GM12878 (cell line): Measurements from ENCODE around the gene SNRPB2. TPM values are rescaled to one million over a fixed set of nuclear protein-coding genes. Genes with fewer than 3 reads are reported as not detected.

Experiments
- ATAC-seq: fragments of 200-7000 bp; cut with Tn5 transposase; 3 replicates; pipeline ENCODE4 v1.9.1; 2020; ENCODE audit warnings: mild to moderate bottlenecking, moderate library complexity
- BruUV-seq: library from RNA; stranded (reverse); fragments of 400-500 nt; replicated peaks from 2 replicates; lab custom pipeline; 2021; lab: Mats Ljungman, UMichigan
- CTCF ChIA-PET: fragments of 300-600 bp; sonication (Branson Sonifier 250); formaldehyde crosslinking; extraction: SDS; loops from one replicate; lab custom pipeline; 2021; ENCODE audit warnings: inconsistent platforms; lab: Yijun Ruan, JAX
- POLR2A ChIA-PET: fragments of 350-600 bp; formaldehyde crosslinking; extraction: SDS; loops from one replicate; lab custom pipeline; 2021; ENCODE audit warnings: inconsistent platforms; lab: Charles Lee
- RAD21 ChIA-PET: fragments of 300-600 bp; sonication (Branson Sonifier 250); formaldehyde crosslinking; loops from one replicate; lab custom pipeline; 2023; ENCODE audit warnings: antibody characterized with exemption; ENCODE audit not compliant: unreplicated experiment; lab: Charles Lee
- SMC1A ChIA-PET: fragments of 300-600 bp; sonication (Branson Sonifier 250); formaldehyde crosslinking; loops from one replicate; lab custom pipeline; 2023; ENCODE audit not compliant: unreplicated experiment, uncharacterized antibody; lab: Charles Lee
- DNase-seq: peaks from one replicate; pipeline ENCODE4 v3.0.0-alpha.2; 2011; ENCODE audit warnings: low read depth, low spot score
- FAIRE-seq: peaks from 3 replicates; lab custom pipeline; 2011; peaks lifted over from hg19 to GRCh38; lab: Jason Lieb, UNC
- H2AFZ ChIP-seq: 2 replicates; pipeline ENCODE4 v1.6.0; 2011; ENCODE audit warnings: low read depth, low read length, control low read depth; ENCODE audit not compliant: control insufficient read depth
- H3K27ac ChIP-seq: 2 replicates; pipeline ENCODE4 v1.5.1; 2011; ENCODE audit warnings: control low read depth; ENCODE audit not compliant: control insufficient read depth, insufficient read depth
- H3K27me3 ChIP-seq, 2 experiments: replicated peaks in 1 of 2; 2 replicates each; pipeline versions ENCODE4 v1.6.0 to v1.6.1; 2011; ENCODE audit warnings: low read length in 1 of 2; ENCODE audit not compliant: control insufficient read depth in 2 of 2, insufficient read depth in 2 of 2
- H3K36me3 ChIP-seq, 2 experiments: 2 replicates each; pipeline ENCODE4 v1.5.1; 2011; ENCODE audit warnings: low read length in 1 of 2; ENCODE audit not compliant: control insufficient read depth in 2 of 2, insufficient read depth in 2 of 2
- H3K4me1 ChIP-seq: 2 replicates; pipeline ENCODE4 v1.6.1; 2011; ENCODE audit warnings: mild to moderate bottlenecking, low read length, moderate library complexity, mixed read lengths; ENCODE audit not compliant: control insufficient read depth, insufficient read depth
- H3K4me2 ChIP-seq: 2 replicates; pipeline ENCODE4 v1.6.0; 2011; ENCODE audit warnings: control low read depth; ENCODE audit not compliant: control insufficient read depth, insufficient read depth
- H3K4me3 ChIP-seq: fragments of 200-600 bp; sonication (generic); 2 replicates; pipeline ENCODE4 v1.5.1; 2016
- H3K79me2 ChIP-seq: 2 replicates; pipeline ENCODE4 v1.6.0; 2011; ENCODE audit warnings: low read length; ENCODE audit not compliant: control insufficient read depth, insufficient read depth
- H3K9ac ChIP-seq: 2 replicates; pipeline ENCODE4 v1.8.0; 2011; ENCODE audit warnings: low read length, control low read depth, mixed read lengths; ENCODE audit not compliant: control insufficient read depth, insufficient read depth
- H3K9me3 ChIP-seq: replicated peaks from 3 replicates; pipeline ENCODE4 v1.5.1; 2011; ENCODE audit warnings: mild to moderate bottlenecking, low read length; ENCODE audit not compliant: control insufficient read depth, insufficient read depth
- H4K20me1 ChIP-seq: 2 replicates; pipeline ENCODE4 v1.6.0; 2011; ENCODE audit not compliant: control insufficient read depth, insufficient read depth
- BACH1 ChIP-seq: fragments of 450-650 bp; IDR thresholded peaks from 2 replicates; pipeline ENCODE4 v1.6.1; 2017; ENCODE audit warnings: mild to moderate bottlenecking, borderline replicate concordance
- GATAD2B ChIP-seq: fragments of 450-650 bp; conservative IDR thresholded peaks from 2 replicates; pipeline ENCODE4 v1.6.1; 2017; ENCODE audit warnings: low read depth, mild to moderate bottlenecking, moderate library complexity
- WGBS: methylation state at CpG from one replicate; pipeline ENCODE4 v1.1.6; 2016; ENCODE audit warnings: low lambda C conversion rate; ENCODE audit not compliant: insufficient replicate concordance, insufficient coverage; ENCODE audit errors: missing lambda C conversion rate; 5-methylcytosine and 5-hydroxymethylcytosine counted together
- in situ Hi-C: fragments of 300-500 bp; cut with MboI; formaldehyde crosslinking; loops from 9 replicates; pipeline ENCODE4 v1.14.3; 2018; ENCODE audit warnings: mixed read lengths
- intact Hi-C: fragments of 100-400 bp; cut with micrococcal nuclease; formaldehyde crosslinking; loops from one replicate; pipeline ENCODE4 v1.14.2; 2022; ENCODE audit not compliant: unreplicated experiment
- polyA plus RNA-seq, 11 experiments: library from polyadenylated mRNA; depleted of rRNA in 4 of 11; unstranded in 6 of 11; stranded (reverse) in 5 of 11; fragments of >200 nt; fragmentation: Nextera tagmentation in 4 of 11; fragmentation: Illumina TruSeq in 1 of 11; extraction: Ambion mirVana in 4 of 11; extraction: Trizol in 1 of 11; gene quantifications; 1 replicate in 1 of 11; 2 replicates in 10 of 11; pipeline versions ENCODE4 v1.2.1 to v1.2.3, GENCODE V29; 2011 to 2016; ENCODE audit warnings: inconsistent platforms in 2 of 11, missing spikeins in 2 of 11, low read depth in 1 of 11
- total RNA-seq, 4 experiments: library from RNA; depleted of rRNA in 3 of 4; stranded (reverse); fragments of >200 nt in 3 of 4; fragmentation: Illumina TruSeq in 1 of 4; extraction: Trizol in 1 of 4; gene quantifications; 2 replicates each; pipeline versions ENCODE4 v1.2.1 to v1.2.3, GENCODE V29; 2013 to 2021
- TF ChIP-seq, protein P1 (sequence below): IDR thresholded peaks from 2 replicates; pipeline ENCODE4 v1.6.1; 2011; ENCODE audit warnings: low read depth, low read length, improper control_type of control experiment, borderline replicate concordance

The SNRPB2 gene
- total and polyA plus RNA-seq, 10 of the 15 experiments (the other 5 are each of a cell fraction or from before 2014, with no cell fraction given): 63.5 to 245 (median 136) TPM

GRCh38 chr20:16760431-16761304 is 30.8 kb downstream of the SNRPB2 start:
- Histone ChIP-seq H3K4me1 (peaks cover 6% of the 10 kb centered on the region; the same call in 1 of the 2 replicates), H3K27ac (no peak overlapping the region), H3K27me3 (no peaks in the 10 kb centered on the region; a peak in 2 of 4 replicates), H3K4me2 (no peak overlapping the region), H4K20me1 (no peaks in the 10 kb centered on the region), H3K36me3 (no peaks in the 10 kb centered on the region), H2AFZ (no peak overlapping the region), H3K9me3 (no peaks in the 10 kb centered on the region; the same call in 2 of the 3 replicates), H3K79me2 (no peaks in the 10 kb centered on the region), H3K4me3 (no peak overlapping the region), H3K9ac (no peak overlapping the region)
- ChIA-PET SMC1A (interaction anchor here (0.7 to 2.0 kb wide), 4 partner anchors 15 to 859 kb away, joined by 3 to 10 read pairs (median 4); no protein-coding TSS in a partner anchor), POLR2A (no interaction called here), CTCF (interaction anchor here (0.8 to 2.1 kb wide), 12 partner anchors 8 to 529 kb away, joined by 3 to 9 read pairs (median 4); no protein-coding TSS in a partner anchor), RAD21 (interaction anchor here (0.5 to 1.5 kb wide), 3 partner anchors 242 to 643 kb away, joined by 3 to 6 read pairs (median 4); no protein-coding TSS in a partner anchor)
- ATAC-seq (no peak; the same call in 1 of the 3 replicates), FAIRE-seq (no peak), DNase-seq (no peak)
- TF ChIP-seq BACH1 (no peak), GATAD2B (no peak)
- TF ChIP-seq, protein P1, sequence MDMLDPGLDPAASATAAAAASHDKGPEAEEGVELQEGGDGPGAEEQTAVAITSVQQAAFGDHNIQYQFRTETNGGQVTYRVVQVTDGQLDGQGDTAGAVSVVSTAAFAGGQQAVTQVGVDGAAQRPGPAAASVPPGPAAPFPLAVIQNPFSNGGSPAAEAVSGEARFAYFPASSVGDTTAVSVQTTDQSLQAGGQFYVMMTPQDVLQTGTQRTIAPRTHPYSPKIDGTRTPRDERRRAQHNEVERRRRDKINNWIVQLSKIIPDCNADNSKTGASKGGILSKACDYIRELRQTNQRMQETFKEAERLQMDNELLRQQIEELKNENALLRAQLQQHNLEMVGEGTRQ: no peak
- in situ Hi-C loops: loop anchor here (5.0 kb wide), 1 partner anchor 243 kb away; no protein-coding TSS in a partner anchor
- intact Hi-C loops: loop anchor here (1.0 to 10.0 kb wide), 3 partner anchors 60 to 486 kb away; no protein-coding TSS in a partner anchor
- BruUV-seq: no TSS peak
- WGBS: 27% methylated on average over 11 of the region's 11 CpGs
